PFSK-1 (cell line): Measurements from ENCODE around the gene VPS26B.

ENCODE experiments used
- FOXP2 ChIP-seq: optimal IDR thresholded peaks from 2 replicates; pipeline ENCODE3; 2011; ENCODE audit warnings: borderline replicate concordance, control low read depth, inconsistent platforms; ENCODE audit not compliant: insufficient read depth; ENCODE audit errors: extremely low read length, extremely low read depth
- POLR2AphosphoS5 ChIP-seq: IDR thresholded peaks from 2 replicates; pipeline ENCODE4 v1.6.1; 2012; ENCODE audit warnings: low read depth, mild to moderate bottlenecking, control low read depth, low read length, moderate library complexity
- REST ChIP-seq, 2 experiments: IDR thresholded peaks; 2 replicates each; pipeline versions ENCODE4 v1.6.1 to v1.8.0; 2011 to 2012; ENCODE audit warnings: low read depth in 2 of 2, low read length in 2 of 2, control low read depth in 1 of 2, inconsistent platforms in 1 of 2, mild to moderate bottlenecking in 1 of 2, moderate library complexity in 1 of 2; ENCODE audit not compliant: insufficient read depth in 1 of 2
- SIN3A ChIP-seq: IDR thresholded peaks from 2 replicates; pipeline ENCODE4 v1.6.1; 2012; ENCODE audit warnings: mild to moderate bottlenecking, low read length, moderate library complexity, borderline replicate concordance; ENCODE audit not compliant: insufficient read depth
- TAF1 ChIP-seq: IDR thresholded peaks from 2 replicates; pipeline ENCODE4 v1.6.1; 2012; ENCODE audit warnings: low read length, control low read depth, borderline replicate concordance; ENCODE audit not compliant: insufficient read depth

The VPS26B gene

GRCh38 chr11:134271978-134272377 is 47.5 kb downstream of the VPS26B start:
- TF ChIP-seq SIN3A = no peak
- TF ChIP-seq POLR2AphosphoS5 = no peak
- no peak for TF ChIP-seq TAF1
- TF ChIP-seq REST (IDR thresholded peaks at IDR 0.05; ENCODE audit: insufficient read depth in 1 of 2, low read depth in 2 of 2, low read length in 2 of 2) = no peak
- no peak for TF ChIP-seq FOXP2

GRCh38 chr11:134272381-134273316 is 48.2 kb downstream of the VPS26B start:
- no peak for TF ChIP-seq POLR2AphosphoS5
- no peak for TF ChIP-seq SIN3A
- TF ChIP-seq TAF1 = no peak
- TF ChIP-seq FOXP2 = no peak
- TF ChIP-seq REST (IDR thresholded peaks at IDR 0.05; ENCODE audit: insufficient read depth in 1 of 2, low read depth in 2 of 2, low read length in 2 of 2) = no peak

- no peak for TF ChIP-seq REST (IDR thresholded peaks at IDR 0.05; ENCODE audit: insufficient read depth in 1 of 2, low read depth in 2 of 2, low read length in 2 of 2)
- no peak for TF ChIP-seq FOXP2
- TF ChIP-seq POLR2AphosphoS5 = no peak
- TF ChIP-seq SIN3A = no peak
- TF ChIP-seq TAF1 = no peak
Observed at GRCh38 chr11:134273317-134273712, 48.8 kb downstream of the VPS26B start.

GRCh38 chr11:134275188-134275533 is 50.7 kb downstream of the VPS26B start:
- TF ChIP-seq TAF1 (no peak), FOXP2 (no peak), REST (IDR thresholded peaks at IDR 0.05; ENCODE audit: insufficient read depth in 1 of 2, low read depth in 2 of 2, low read length in 2 of 2) (no peak), POLR2AphosphoS5 (no peak), SIN3A (no peak)
